GM18861 (cell line): ENCODE measurements around the gene PDZD2.
"Not testable (repeated sequence)": the region's sequence is repeated elsewhere in the genome, so short reads cannot be mapped to it uniquely, and the experiment has no call there.

ENCODE experiments used
- ATAC-seq: cut with Tn5 transposase; IDR thresholded peaks from one replicate; pipeline ENCODE4 v1.9.1; 2021; ENCODE audit not compliant: unreplicated experiment

The PDZD2 gene

GRCh38 chr5:31996909-31997308, 358.0 kb downstream of the PDZD2 start:
- ATAC-seq, result no peak

GRCh38 chr5:31999470-31999869, 360.5 kb downstream of the PDZD2 start:
- ATAC-seq, result no peak

GRCh38 chr5:32000731-32001130, 361.8 kb downstream of the PDZD2 start:
- ATAC-seq, result no peak

GRCh38 chr5:32001284-32001683, 362.4 kb downstream of the PDZD2 start:
- ATAC-seq, result no peak

- ATAC-seq, result no peak
These were observed 362.8 kb downstream of the PDZD2 start for GRCh38 chr5:32001707-32002106.

- no peak for ATAC-seq
These were observed 363.8 kb downstream of the PDZD2 start for GRCh38 chr5:32002755-32003154.

- no peak for ATAC-seq
These were observed 365.1 kb downstream of the PDZD2 start for GRCh38 chr5:32003981-32004380.

- ATAC-seq, result peak; percentile 97
These were observed 365.5 kb downstream of the PDZD2 start for GRCh38 chr5:32004404-32004803.

- no peak for ATAC-seq
These were observed 369.8 kb downstream of the PDZD2 start for GRCh38 chr5:32008746-32009145.

GRCh38 chr5:32013658-32014057, 374.7 kb downstream of the PDZD2 start:
- ATAC-seq, result no peak

- peak; percentile 48 for ATAC-seq
These were observed 375.3 kb downstream of the PDZD2 start for GRCh38 chr5:32014096-32014745.

GRCh38 chr5:32015262-32015661, 376.3 kb downstream of the PDZD2 start:
- not testable (repeated sequence) for ATAC-seq

- ATAC-seq, result no peak
These were observed 378.9 kb downstream of the PDZD2 start for GRCh38 chr5:32017692-32018367.

- no peak for ATAC-seq
These were observed 379.8 kb downstream of the PDZD2 start for GRCh38 chr5:32018476-32019436.

- ATAC-seq, result peak; percentile 93
These were observed 381.3 kb downstream of the PDZD2 start for GRCh38 chr5:32020271-32020670.

GRCh38 chr5:32020946-32021345, 382.0 kb downstream of the PDZD2 start:
- ATAC-seq, result no peak

GRCh38 chr5:32021771-32022170, 382.8 kb downstream of the PDZD2 start:
- ATAC-seq, result no peak

- no peak for ATAC-seq
These were observed 383.7 kb downstream of the PDZD2 start for GRCh38 chr5:32022638-32023037.

GRCh38 chr5:32023816-32024215, 384.9 kb downstream of the PDZD2 start:
- ATAC-seq, result no peak

- no peak for ATAC-seq
These were observed 385.8 kb downstream of the PDZD2 start for GRCh38 chr5:32024751-32025150.

- no peak for ATAC-seq
These were observed 388.3 kb downstream of the PDZD2 start for GRCh38 chr5:32027093-32027716.
